Progenitor cell of endocrine pancreas (in vitro differentiated cells): ENCODE results near the gene TINAGL1. TPM values are rescaled to one million over a fixed set of nuclear protein-coding genes. Genes with fewer than 3 reads are reported as not detected.

Experiments
- DNase-seq: peaks from one replicate; pipeline ENCODE4 v3.0.0; 2021; ENCODE audit warnings: low spot score; ENCODE audit not compliant: unreplicated experiment
- H3K27ac Mint-ChIP-seq: 2 replicates; pipeline ENCODE4 v1.8.0; 2021; ENCODE audit warnings: mild to moderate bottlenecking, moderate library complexity, mixed read lengths
- H3K27me3 Mint-ChIP-seq: 2 replicates; pipeline ENCODE4 v1.8.0; 2021; ENCODE audit warnings: mixed read lengths
- H3K36me3 Mint-ChIP-seq: 2 replicates; pipeline ENCODE4 v1.8.0; 2022; ENCODE audit warnings: mixed read lengths; ENCODE audit not compliant: insufficient read depth
- H3K4me1 Mint-ChIP-seq: 2 replicates; pipeline ENCODE4 v1.8.0; 2021; ENCODE audit warnings: low read depth, mixed read lengths
- H3K4me3 Mint-ChIP-seq: 2 replicates; pipeline ENCODE4 v1.8.0; 2021; ENCODE audit warnings: low read depth, mild to moderate bottlenecking, moderate library complexity, mixed read lengths
- H3K9me3 Mint-ChIP-seq: 2 replicates; pipeline ENCODE4 v1.8.0; 2021; ENCODE audit warnings: low read depth, mixed read lengths
- total RNA-seq: library from RNA; stranded (reverse); gene quantifications from 2 replicates; pipeline ENCODE4 v1.2.1, GENCODE V29; 2021
- TF ChIP-seq, protein P1 (sequence below): fragments of 200-600 bp; sonication (generic); IDR thresholded peaks from one replicate; pipeline ENCODE4 v1.5.0; 2021; ENCODE audit warnings: antibody characterized with exemption, mild to moderate bottlenecking; ENCODE audit not compliant: unreplicated experiment

Gene TINAGL1
- total RNA-seq, 1 donor from 2014 or later, result 2.6 TPM

DNA sequence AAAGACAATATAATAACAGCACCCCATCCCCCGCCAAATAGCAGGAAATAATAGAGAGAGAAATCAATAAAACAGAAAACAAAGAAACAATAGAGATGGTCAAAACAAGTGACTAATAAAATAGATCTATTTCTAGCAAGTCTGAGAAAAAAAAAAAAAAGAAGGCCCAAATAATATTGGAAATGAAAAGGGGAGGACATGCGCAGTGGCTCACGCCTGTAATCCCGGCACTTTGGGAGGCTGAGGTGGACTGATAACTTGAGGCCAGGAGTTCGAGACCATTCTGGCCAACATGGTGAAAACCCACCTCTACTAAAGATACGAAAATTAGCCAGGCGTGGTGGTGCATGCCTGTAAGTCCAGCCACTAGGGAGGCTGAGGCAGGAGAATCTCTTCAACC, 22.7 kb downstream of the TINAGL1 start:
- no peak for DNase-seq
- peaks cover 10% of the 10 kb centered on the region for H3K27me3 Mint-ChIP-seq
- no peaks in the 10 kb centered on the region for H3K36me3 Mint-ChIP-seq
- no peak overlapping the region for H3K27ac Mint-ChIP-seq
- H3K4me1 Mint-ChIP-seq, result no peaks in the 10 kb centered on the region
- H3K4me3 Mint-ChIP-seq, result no peak overlapping the region
- no peaks in the 10 kb centered on the region for H3K9me3 Mint-ChIP-seq
- TF ChIP-seq, protein P1, sequence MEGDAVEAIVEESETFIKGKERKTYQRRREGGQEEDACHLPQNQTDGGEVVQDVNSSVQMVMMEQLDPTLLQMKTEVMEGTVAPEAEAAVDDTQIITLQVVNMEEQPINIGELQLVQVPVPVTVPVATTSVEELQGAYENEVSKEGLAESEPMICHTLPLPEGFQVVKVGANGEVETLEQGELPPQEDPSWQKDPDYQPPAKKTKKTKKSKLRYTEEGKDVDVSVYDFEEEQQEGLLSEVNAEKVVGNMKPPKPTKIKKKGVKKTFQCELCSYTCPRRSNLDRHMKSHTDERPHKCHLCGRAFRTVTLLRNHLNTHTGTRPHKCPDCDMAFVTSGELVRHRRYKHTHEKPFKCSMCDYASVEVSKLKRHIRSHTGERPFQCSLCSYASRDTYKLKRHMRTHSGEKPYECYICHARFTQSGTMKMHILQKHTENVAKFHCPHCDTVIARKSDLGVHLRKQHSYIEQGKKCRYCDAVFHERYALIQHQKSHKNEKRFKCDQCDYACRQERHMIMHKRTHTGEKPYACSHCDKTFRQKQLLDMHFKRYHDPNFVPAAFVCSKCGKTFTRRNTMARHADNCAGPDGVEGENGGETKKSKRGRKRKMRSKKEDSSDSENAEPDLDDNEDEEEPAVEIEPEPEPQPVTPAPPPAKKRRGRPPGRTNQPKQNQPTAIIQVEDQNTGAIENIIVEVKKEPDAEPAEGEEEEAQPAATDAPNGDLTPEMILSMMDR, result no peak

DNA sequence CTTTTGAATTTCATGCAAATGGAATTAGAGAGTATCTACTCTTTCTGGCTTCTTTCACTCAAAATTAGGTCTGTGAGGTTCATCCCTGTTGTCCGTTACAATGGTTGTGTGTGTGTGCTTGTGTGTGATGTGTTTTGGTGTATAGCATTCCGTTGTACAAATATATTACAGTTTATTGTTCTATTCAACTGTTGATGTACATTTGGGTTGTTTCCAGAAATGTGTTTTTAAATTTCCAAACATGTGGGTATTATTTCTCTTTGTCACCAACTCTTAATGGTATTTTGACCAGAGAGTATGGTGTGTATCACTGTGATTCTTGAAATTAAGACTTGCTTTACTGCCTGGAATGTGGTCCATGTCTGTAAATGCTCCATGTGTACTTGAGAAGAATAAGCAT, 24.3 kb downstream of the TINAGL1 start:
- DNase-seq, result no peak
- Mint-ChIP-seq H3K4me1 (no peaks in the 10 kb centered on the region), H3K9me3 (no peaks in the 10 kb centered on the region), H3K27ac (no peak overlapping the region), H3K4me3 (no peak overlapping the region), H3K27me3 (peaks cover 10% of the 10 kb centered on the region), H3K36me3 (no peaks in the 10 kb centered on the region)
- TF ChIP-seq, protein P1, result no peak

DNA sequence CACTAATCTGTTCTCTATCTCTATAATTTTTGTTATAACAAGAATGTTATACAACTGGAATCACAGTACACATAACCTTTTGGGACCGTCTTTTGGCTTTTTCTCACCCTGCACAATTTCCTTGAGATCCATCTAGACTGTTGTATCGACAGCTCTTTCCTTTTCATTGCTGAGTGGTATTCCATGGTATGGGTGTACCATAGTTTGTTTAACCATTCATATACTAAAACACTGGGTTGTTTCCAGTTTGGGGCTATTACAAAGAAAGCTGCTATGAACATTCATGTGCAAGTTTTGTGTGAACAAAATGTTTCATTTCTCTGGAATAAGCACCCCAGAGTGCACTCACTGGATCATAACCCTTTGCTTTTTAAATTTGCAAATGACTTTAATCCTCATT, 25.8 kb downstream of the TINAGL1 start:
- H3K27ac Mint-ChIP-seq, result no peak overlapping the region
- no peak for DNase-seq
- no peaks in the 10 kb centered on the region for H3K36me3 Mint-ChIP-seq
- H3K4me3 Mint-ChIP-seq, result no peak overlapping the region
- peaks cover 10% of the 10 kb centered on the region for H3K27me3 Mint-ChIP-seq
- no peaks in the 10 kb centered on the region for H3K4me1 Mint-ChIP-seq
- no peaks in the 10 kb centered on the region for H3K9me3 Mint-ChIP-seq
- TF ChIP-seq, protein P1, result no peak

DNA sequence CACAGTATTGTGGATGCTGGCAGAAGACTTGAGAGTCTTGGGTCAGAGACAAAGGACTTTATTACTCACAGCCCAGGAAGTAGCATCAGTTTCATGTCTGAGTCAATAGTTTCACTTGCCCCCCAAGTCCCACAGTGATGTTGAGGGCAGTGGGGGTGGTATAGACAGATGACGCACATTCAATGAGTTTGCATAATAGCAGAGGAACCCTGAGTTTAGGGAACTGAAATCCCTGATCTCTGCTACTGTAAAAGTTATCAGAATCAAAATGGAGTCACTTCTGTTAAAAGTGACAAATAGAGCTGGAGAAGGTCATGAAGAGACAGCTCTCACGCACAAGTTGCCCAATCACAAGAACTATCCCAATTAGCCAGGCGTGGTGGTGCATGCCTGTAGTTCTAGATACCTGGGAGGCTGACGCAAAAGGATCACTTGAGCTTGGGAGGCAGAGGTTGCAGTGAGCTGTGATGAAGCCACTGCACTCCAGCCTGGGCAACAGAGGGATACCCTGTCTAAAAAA, 29.7 kb downstream of the TINAGL1 start:
- no peaks in the 10 kb centered on the region for H3K9me3 Mint-ChIP-seq
- no peak for DNase-seq
- no peaks in the 10 kb centered on the region for H3K36me3 Mint-ChIP-seq
- no peak overlapping the region for H3K27ac Mint-ChIP-seq
- H3K4me1 Mint-ChIP-seq, result no peaks in the 10 kb centered on the region
- H3K4me3 Mint-ChIP-seq, result no peak overlapping the region
- peaks cover 17% of the 10 kb centered on the region for H3K27me3 Mint-ChIP-seq
- TF ChIP-seq, protein P1, result no peak

DNA sequence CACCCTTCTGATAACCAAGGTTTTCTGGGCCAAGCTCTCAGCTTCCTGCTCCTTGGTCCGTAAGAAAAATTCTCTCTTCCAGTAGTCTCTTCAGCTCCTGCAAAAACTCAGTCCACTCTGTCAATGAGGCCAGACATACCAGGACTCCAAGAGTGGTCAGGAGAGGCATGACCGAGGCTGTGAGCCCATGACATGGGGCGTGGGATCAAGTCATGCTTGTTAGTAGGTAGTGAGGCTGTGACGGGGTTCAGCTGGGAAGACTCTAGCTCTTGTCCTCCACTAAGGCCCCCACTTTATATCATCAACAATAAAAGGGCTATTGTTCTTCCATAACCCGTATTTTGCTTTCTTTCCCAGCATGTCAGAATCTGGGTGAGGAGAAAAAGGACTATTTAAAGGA, 31.0 kb downstream of the TINAGL1 start:
- Mint-ChIP-seq H3K27ac (no peak overlapping the region), H3K9me3 (no peaks in the 10 kb centered on the region), H3K4me1 (no peaks in the 10 kb centered on the region), H3K27me3 (peaks cover 10% of the 10 kb centered on the region), H3K4me3 (no peak overlapping the region), H3K36me3 (no peaks in the 10 kb centered on the region)
- TF ChIP-seq, protein P1, result no peak
- DNase-seq, result no peak
